GM12864 (cell line): ENCODE measurements around the gene ISM2.

Source experiments
- DNase-seq: peaks from one replicate; pipeline ENCODE4 v3.0.0-alpha.2; 2011; ENCODE audit warnings: low read depth
- H3K4me3 ChIP-seq: 2 replicates; pipeline ENCODE4 v1.5.1; 2011; ENCODE audit warnings: mild to moderate bottlenecking, low read depth, low read length, control low read depth
- CTCF ChIP-seq: IDR thresholded peaks from 2 replicates; pipeline ENCODE4 v1.5.1; 2011; ENCODE audit warnings: low read depth, mild to moderate bottlenecking, moderate library complexity, low read length, control low read depth, inconsistent platforms; ENCODE audit errors: missing control alignments

The ISM2 gene

DNA sequence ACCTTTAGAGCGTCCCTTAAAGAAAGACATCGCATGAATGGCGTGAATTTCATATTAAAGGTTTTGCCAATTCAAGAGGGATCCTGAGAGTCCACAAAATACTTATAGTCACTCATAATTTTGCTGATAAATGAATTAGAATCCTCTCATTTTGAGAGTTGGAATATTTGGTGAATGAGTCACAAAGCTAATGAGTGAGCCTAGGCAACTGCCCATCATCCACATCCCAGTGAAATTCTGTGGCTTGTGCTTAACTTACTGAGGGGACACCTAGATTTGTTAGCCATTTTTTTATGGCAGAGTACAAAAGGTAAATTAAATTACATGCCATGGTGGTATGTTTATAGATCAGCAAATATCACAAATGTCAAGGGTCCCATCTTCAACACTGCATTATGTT lies 62.6 kb downstream of the ISM2 start:
- H3K4me3 ChIP-seq: no peak overlapping the region
- DNase-seq: no peak
- no peak for TF ChIP-seq CTCF

DNA sequence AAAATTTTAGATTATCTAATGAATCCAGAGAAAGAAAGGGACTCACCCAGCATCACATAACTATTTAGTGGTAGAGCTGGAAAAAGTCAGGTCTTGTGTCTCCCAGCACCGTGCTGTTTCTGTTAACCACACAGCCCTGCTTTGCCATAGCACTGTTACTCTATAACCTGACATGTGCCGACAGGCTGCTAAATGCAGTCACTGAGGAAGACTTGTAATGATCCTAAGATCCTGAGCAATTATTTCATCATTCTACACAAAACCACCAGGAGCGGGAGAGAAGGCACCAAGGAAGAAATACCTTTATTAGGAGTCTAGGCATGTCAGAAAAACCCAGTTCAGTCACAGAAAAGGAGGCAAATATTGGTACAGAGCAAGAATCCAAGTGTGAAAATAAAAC lies 72.2 kb downstream of the ISM2 start:
- no peak for DNase-seq
- TF ChIP-seq CTCF: no peak
- no peak overlapping the region for H3K4me3 ChIP-seq

- no peak overlapping the region for H3K4me3 ChIP-seq
- TF ChIP-seq CTCF: no peak
- no peak for DNase-seq
Observed at GRCh38 chr14:77424862-77425261, 73.8 kb downstream of the ISM2 start.
